IMR-90 (cell line): ENCODE results near the gene STAMBPL1.

Experiments used
- CEBPB ChIP-seq: IDR thresholded peaks from 2 replicates; pipeline ENCODE4 v1.6.1; 2012; ENCODE audit warnings: low read depth, low read length, improper control_type of control experiment
- MAFK ChIP-seq: IDR thresholded peaks from 2 replicates; pipeline ENCODE4 v1.6.1; 2012; ENCODE audit warnings: low read depth, low read length, improper control_type of control experiment

GRCh38 chr10:88932539-88933256 lies 52.7 kb downstream of the STAMBPL1 start:
- TF ChIP-seq CEBPB (no peak), MAFK (no peak)
